Omental fat pad (tissue), 4 donors: Measurements from ENCODE around the gene VGLL2. TPM values are rescaled to one million over a fixed set of nuclear protein-coding genes. Genes with fewer than 3 reads are reported as not detected.
"Not testable (repeated sequence)": the region's sequence is repeated elsewhere in the genome, so short reads cannot be mapped to it uniquely, and the experiment has no call there.

Experiments used
- ATAC-seq: fragments of 150-250 bp; one replicate; pipeline ENCODE4 v1.9.1; 2016; ENCODE audit warnings: mild to moderate bottlenecking, moderate library complexity; ENCODE audit not compliant: low FRiP score
- DNase-seq: peaks from one replicate; pipeline ENCODE4 v3.0.0-alpha.2; 2019; ENCODE audit warnings: low spot score
- CTCF ChIP-seq, 3 donors: fragments of 450-650 bp; IDR thresholded peaks; one replicate each; pipeline ENCODE4 v1.5.1; 2016 to 2017; ENCODE audit warnings: antibody characterized with exemption in 3 of 3, mild to moderate bottlenecking in 3 of 3, moderate library complexity in 2 of 3
- total RNA-seq, 4 donors: library from RNA; depleted of rRNA; stranded (reverse); fragments of >200 nt; gene quantifications; one replicate each; pipeline ENCODE4 v1.1.0, GENCODE V29; 2016

Gene VGLL2
- total RNA-seq, 4 donors from 2014 or later, result not detected

GRCh38 chr6:117231466-117231865 lies 33.9 kb upstream of the VGLL2 start:
- TF ChIP-seq CTCF (IDR thresholded peaks at IDR 0.05), result no peak
- ATAC-seq, result no peak
- no peak for DNase-seq

GRCh38 chr6:117232196-117232595 lies 33.2 kb upstream of the VGLL2 start:
- DNase-seq (no peak), ATAC-seq (no peak)
- TF ChIP-seq CTCF (IDR thresholded peaks at IDR 0.05), result no peak

- DNase-seq (no peak), ATAC-seq (no peak)
- TF ChIP-seq CTCF (IDR thresholded peaks at IDR 0.05), result no peak
These were observed 32.2 kb upstream of the VGLL2 start for GRCh38 chr6:117233145-117233544.

- ATAC-seq, result no peak
- DNase-seq, result no peak
- no peak for TF ChIP-seq CTCF (IDR thresholded peaks at IDR 0.05)
These were observed 27.8 kb upstream of the VGLL2 start for GRCh38 chr6:117237561-117237960.

GRCh38 chr6:117244571-117244970 lies 20.8 kb upstream of the VGLL2 start:
- DNase-seq, ATAC-seq: not testable (repeated sequence)

- ATAC-seq, DNase-seq: not testable (repeated sequence)
These were observed 20.4 kb upstream of the VGLL2 start for GRCh38 chr6:117244979-117245378.

GRCh38 chr6:117253785-117254184 lies 11.6 kb upstream of the VGLL2 start:
- ATAC-seq, result no peak
- no peak for TF ChIP-seq CTCF (IDR thresholded peaks at IDR 0.05)

GRCh38 chr6:117262799-117263198 lies 2.6 kb upstream of the VGLL2 start:
- ATAC-seq, result no peak
- no peak for DNase-seq
- TF ChIP-seq CTCF (IDR thresholded peaks at IDR 0.05), result no peak

More at GRCh38 chr6:117253785-117254184, 11.6 kb upstream of the VGLL2 start:
- DNase-seq, result no peak
